NOMO-1 treated with DMSO at 0.1 percent for 48 hours (cell line): ENCODE data around the gene NXNL2.
A peak's percentile ranks its signal among the peaks of the same experiment; 100 is the strongest.

Experiments used
- DNase-seq: peaks from one replicate; lab custom pipeline; 2025; ENCODE audit not compliant: unreplicated experiment; lab: John Stamatoyannopoulos, UW

The NXNL2 gene

DNA sequence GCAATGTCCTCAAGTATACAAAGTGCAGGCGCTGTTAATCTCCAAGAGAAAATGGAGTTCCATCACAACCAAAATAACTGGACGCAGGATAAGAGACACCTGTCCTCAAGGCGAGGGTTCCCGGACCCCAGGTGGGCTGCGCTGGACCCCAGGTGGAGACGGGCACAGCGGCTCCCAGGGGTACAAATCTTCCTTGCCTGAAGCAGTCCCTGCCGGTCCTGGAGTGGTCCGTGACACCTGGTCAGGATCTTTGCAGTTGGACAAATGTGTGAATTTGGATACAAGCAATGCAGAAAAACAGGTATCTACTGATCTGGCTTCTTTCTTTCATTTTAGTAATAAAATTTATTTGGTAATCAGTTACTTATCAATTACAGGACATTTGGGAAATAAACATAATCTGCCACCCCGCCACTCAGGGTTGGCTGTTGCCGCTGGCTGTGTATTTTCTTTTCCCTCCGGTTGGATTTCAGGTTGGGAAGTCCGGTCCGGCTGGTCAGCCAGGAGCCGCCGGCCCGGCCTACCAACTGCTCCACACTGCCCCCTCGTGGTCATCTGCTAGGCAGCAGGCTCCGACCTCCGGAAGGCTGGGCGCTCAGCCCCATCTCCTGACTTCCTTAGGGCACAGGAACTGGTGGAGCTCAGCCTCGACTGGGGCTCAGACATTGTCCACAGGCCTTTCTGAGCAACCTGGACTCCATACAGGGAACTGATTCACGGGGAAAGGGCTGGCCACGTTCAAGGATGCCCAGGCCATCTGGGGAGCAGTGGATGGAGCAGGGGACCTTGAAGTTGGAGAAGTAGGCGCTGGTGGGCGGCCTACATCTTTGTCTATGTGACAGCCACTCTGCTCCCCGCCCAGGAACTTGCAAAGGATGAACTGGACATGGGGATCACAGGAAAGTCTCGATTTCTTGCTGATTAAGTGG lies 43.4 kb downstream of the NXNL2 start:
- peak; percentile 26 for DNase-seq

DNA sequence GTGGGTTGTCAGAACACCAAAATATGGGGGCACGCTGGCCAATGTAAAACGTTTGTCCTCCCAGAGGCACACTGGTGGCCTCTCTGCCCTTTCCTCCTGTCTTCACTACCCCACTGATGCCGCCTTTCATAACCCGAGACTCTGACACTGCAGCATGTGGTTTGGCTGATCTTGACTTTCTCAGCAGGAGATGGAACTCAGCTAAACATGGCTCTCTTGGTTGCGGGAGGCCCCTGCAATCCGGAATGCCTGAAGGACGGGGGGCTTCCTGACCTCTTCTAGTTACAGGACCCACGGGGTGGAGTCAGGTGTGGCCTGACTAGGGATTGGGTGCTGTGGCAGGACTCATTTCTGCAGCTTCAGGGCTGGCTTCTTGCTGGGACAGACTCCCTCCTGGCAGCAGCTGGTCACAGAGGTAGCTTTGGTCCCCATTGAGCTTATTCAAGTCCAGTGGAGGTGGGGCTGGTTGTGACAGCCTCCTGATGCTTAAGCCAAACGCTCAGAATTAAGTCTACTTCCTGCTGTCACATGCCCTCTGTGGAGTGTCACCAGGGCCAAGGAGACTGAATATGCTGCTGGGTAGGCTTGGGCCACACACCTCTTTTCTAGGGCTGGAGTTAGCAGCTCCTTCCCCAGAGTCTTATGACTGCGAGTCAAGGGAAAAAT lies 44.2 kb downstream of the NXNL2 start:
- DNase-seq: no peak

GRCh38 chr9:88580961-88581360 lies 46.0 kb downstream of the NXNL2 start:
- DNase-seq: no peak

DNA sequence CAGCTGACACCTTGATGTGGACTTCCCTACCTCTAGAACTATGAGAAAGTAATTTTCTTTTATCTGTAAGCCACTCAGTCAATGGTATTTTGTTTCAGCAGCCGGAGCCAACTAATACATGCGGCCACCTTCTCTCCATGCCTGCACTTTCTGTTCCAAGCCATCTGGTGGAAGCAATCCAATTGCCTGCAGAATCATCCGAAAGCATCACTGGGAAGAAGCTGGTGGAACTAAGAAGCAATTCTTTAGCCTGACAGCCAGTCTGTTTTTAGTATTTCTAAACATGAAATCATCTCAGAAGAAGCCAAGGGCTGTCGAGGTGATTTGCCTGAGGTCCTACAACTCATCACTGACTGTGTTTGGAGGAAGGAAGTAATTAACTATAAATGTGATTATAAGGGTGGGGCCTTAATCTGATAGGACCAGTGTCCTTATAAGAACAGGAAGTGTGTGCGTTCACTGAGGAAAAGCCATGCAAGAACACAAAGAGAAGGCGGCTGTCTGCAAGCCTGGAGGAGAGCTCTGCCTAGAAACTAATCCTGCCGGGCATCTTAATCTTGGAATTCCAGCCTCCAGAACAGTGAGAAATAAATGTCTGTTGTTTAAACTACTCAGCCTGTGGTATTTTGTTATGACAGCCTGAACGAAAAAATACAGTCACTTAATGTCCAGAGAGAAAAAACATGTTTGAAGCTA lies 49.1 kb downstream of the NXNL2 start:
- peak; percentile 80 for DNase-seq

- no peak for DNase-seq
Measured at GRCh38 chr9:88585426-88585825, 50.4 kb downstream of the NXNL2 start.

DNA sequence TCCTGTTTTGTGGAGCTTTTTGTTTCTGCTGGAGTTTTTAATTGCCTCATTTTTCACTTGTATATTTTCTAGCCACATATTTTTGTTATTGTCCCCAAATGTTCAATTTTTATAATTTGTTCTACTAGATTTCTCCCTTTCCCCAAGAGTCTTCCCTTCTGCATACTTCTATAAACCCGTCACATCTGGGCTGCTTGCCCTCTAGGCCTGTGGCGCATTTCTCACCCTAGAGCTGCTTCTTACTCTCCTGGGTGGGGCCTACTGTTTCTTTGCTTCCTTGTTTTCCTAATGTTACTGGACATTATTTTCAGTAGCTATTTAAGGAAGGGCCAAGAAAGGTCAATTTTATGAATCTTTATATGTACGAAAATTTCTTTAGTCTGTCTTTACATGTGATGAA lies 51.5 kb downstream of the NXNL2 start:
- DNase-seq: no peak

DNA sequence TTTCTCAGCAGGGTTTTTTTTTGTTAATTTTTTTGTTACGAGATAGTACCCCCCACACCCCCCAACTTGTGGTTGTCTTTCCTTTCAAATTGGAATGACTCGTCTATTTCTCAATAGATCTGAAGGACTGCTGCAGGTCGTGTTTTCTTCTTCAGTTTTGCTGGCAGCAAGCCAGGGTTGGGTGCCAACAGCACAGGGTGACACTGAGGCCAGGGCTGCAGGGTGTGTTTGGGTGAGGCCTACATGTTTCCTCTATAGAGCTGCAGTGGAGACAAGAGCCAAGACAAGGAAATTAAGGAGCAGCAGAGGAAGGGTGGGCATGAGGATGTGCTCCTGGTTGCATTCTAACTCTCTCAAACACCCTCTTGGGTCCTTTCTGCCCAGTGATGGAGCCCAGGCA lies 52.2 kb downstream of the NXNL2 start:
- DNase-seq: no peak

DNA sequence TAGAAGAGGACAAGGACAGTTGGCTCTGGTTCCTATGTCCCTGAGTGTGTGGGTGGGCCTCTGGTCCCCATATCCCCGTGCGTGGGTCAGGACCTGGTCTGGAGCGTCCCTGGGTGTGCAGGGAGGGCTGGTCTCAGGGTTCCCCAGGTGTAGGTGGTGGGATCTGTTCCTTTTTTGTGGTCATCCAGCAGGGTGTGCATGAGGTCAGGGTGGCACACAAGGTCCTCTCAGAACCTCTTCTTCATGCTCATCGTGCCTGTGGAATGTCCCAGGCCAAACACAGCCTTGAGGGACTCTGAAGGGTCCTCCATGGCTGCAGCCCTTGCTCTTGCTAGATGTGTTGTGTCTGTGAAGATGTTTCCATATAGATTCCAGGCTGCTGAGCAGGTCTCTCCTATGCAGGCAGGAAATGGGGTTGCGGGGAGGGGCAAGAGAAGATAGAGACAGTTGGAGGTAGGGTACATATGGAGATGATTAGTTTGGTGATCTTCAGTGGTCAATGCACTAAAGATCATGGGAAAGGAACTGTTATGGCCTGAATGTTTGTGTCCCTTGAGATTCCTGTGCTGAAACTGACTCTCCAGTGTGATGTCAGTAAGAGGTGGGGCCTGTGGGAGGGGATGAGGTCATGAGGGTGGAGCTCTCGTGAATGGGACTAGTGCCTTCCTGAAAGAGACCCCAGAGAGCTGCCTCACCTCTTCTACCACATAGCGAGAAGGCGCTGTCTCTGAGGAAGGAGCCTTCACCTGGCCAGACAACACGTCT lies 53.1 kb downstream of the NXNL2 start:
- DNase-seq: no peak

GRCh38 chr9:88589656-88590055 lies 54.7 kb downstream of the NXNL2 start:
- no peak for DNase-seq

GRCh38 chr9:88590558-88591146 lies 55.7 kb downstream of the NXNL2 start:
- DNase-seq: no peak

- peak; percentile 38 for DNase-seq
Measured at GRCh38 chr9:88593537-88594185, 58.7 kb downstream of the NXNL2 start.
